Sigmoid colon (tissue), 7 donors: ENCODE measurements around the gene TAOK1. TPM values are rescaled to one million over a fixed set of nuclear protein-coding genes. Genes with fewer than 3 reads are reported as not detected.

Source experiments
- DNase-seq: peaks from one replicate; pipeline ENCODE4 v3.0.0-alpha.2; 2019
- H3K27ac ChIP-seq, 4 donors: fragments of 200-600 bp; sonication (generic); one replicate each; pipeline ENCODE4 v1.5.1; 2016 to 2019; ENCODE audit warnings: mild to moderate bottlenecking in 1 of 4
- H3K27me3 ChIP-seq, 3 donors: fragments of 200-600 bp; sonication (generic); one replicate each; pipeline ENCODE4 v1.5.1; 2019; ENCODE audit warnings: mild to moderate bottlenecking in 1 of 3
- H3K36me3 ChIP-seq, 4 donors: fragments of 200-600 bp; sonication (generic); one replicate each; pipeline ENCODE4 v1.5.1; 2016 to 2019
- H3K4me1 ChIP-seq, 4 donors: fragments of 200-600 bp; sonication (generic); one replicate each; pipeline ENCODE4 v1.5.1; 2017 to 2019
- H3K4me3 ChIP-seq, 4 donors: fragments of 200-600 bp; sonication (generic); one replicate each; pipeline ENCODE4 v1.5.1; 2017 to 2019; ENCODE audit warnings: mild to moderate bottlenecking in 2 of 4, moderate library complexity in 1 of 4
- H3K9me3 ChIP-seq, 4 donors: fragments of 200-600 bp in 3 of 4; sonication (generic) in 3 of 4; one replicate each; pipeline versions ENCODE4 v1.5.1 to v1.6.1; 2013 to 2019
- EP300 ChIP-seq, 4 donors: sonication (generic); formaldehyde crosslinking; IDR thresholded peaks; one replicate each; pipeline ENCODE4 v1.6.1; 2017; ENCODE audit warnings: antibody characterized with exemption in 4 of 4
- POLR2A ChIP-seq, 2 donors: fragments of 450-650 bp; IDR thresholded peaks; one replicate each; pipeline ENCODE4 v1.6.1; 2016; ENCODE audit warnings: antibody characterized with exemption in 2 of 2, mild to moderate bottlenecking in 2 of 2, moderate library complexity in 2 of 2
- POLR2AphosphoS5 ChIP-seq, 4 donors: sonication (generic); formaldehyde crosslinking; IDR thresholded peaks; one replicate each; pipeline ENCODE4 v1.6.1; 2017; ENCODE audit warnings: antibody characterized with exemption in 4 of 4
- WGBS, 2 donors: extraction: QIAGEN DNeasy Blood & Tissue Kit; methylation state at CpG; one replicate each; pipeline ENCODE4 v1.1.7; 2013; 5-methylcytosine and 5-hydroxymethylcytosine counted together
- intact Hi-C: fragments of 100-400 bp; cut with DNase I; formaldehyde crosslinking; loops from one replicate; pipeline ENCODE4 v1.15.1; 2023
- polyA plus RNA-seq, 3 donors: library from polyadenylated mRNA; stranded (reverse); fragments of 200-250 nt; gene quantifications; one replicate each; pipeline ENCODE4 v1.2.3, GENCODE V29; 2013
- total RNA-seq, 4 donors: library from RNA; depleted of rRNA; stranded (reverse); fragments of >200 nt; gene quantifications; one replicate each; pipeline ENCODE4 v1.1.0, GENCODE V29; 2016
- TF ChIP-seq, protein P1 (sequence below), 4 experiments: fragments of 450-650 bp in 3 of 4; fragments of 200-600 bp in 1 of 4; IDR thresholded peaks; one replicate each; pipeline ENCODE4 v1.5.1; 2016 to 2019; ENCODE audit warnings: antibody characterized with exemption in 4 of 4, mild to moderate bottlenecking in 3 of 4, moderate library complexity in 2 of 4
- donor health status: healthy with polysubstance abuse.
- donor health status: Bipolar disorder and iron deficiency.
- donor health status: healthy.

TAOK1 gene
- total and polyA plus RNA-seq, 7 donors = 3.6 to 65.4 (median 46.3) TPM

DNA sequence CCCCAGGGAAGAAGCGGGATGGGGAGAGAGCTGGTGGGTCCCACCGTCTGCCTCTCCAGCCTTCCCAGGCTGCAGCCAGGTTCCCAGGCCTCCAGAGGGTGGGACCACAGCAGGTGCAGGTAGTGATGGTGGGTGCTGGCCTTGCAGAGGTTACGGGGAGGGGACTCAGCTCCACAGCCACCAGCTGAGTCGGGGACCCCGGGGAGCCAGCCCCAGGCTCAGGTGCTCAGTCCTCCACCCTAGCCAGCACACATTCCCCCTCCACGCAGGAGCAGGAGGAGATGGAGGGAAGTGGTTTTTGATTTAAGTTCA is 183.4 kb downstream of the TAOK1 start:
- intact Hi-C loops = no loop called here
- WGBS, 2 donors = 89 to 91% methylated on average over 6 of the region's 6 CpGs
- Histone ChIP-seq H3K9me3 (no peaks in the 10 kb centered on the region), H3K27ac (no peak overlapping the region), H3K4me3 (no peak overlapping the region), H3K36me3 (peaks cover 21 to 51% (median 28%) of the 10 kb centered on the region in 4 donors), H3K4me1 (peaks cover 0 to 52% (median 42%) of the 10 kb centered on the region in 4 donors), H3K27me3 (no peaks in the 10 kb centered on the region)
- peak; percentile 64 for DNase-seq
- TF ChIP-seq EP300 (IDR thresholded peaks at IDR 0.05) = no peak
- no peak for TF ChIP-seq POLR2A (IDR thresholded peaks at IDR 0.05)
- no peak for TF ChIP-seq POLR2AphosphoS5 (IDR thresholded peaks at IDR 0.05)
- TF ChIP-seq, protein P1, sequence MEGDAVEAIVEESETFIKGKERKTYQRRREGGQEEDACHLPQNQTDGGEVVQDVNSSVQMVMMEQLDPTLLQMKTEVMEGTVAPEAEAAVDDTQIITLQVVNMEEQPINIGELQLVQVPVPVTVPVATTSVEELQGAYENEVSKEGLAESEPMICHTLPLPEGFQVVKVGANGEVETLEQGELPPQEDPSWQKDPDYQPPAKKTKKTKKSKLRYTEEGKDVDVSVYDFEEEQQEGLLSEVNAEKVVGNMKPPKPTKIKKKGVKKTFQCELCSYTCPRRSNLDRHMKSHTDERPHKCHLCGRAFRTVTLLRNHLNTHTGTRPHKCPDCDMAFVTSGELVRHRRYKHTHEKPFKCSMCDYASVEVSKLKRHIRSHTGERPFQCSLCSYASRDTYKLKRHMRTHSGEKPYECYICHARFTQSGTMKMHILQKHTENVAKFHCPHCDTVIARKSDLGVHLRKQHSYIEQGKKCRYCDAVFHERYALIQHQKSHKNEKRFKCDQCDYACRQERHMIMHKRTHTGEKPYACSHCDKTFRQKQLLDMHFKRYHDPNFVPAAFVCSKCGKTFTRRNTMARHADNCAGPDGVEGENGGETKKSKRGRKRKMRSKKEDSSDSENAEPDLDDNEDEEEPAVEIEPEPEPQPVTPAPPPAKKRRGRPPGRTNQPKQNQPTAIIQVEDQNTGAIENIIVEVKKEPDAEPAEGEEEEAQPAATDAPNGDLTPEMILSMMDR (IDR thresholded peaks at IDR 0.05) = no peak

DNA sequence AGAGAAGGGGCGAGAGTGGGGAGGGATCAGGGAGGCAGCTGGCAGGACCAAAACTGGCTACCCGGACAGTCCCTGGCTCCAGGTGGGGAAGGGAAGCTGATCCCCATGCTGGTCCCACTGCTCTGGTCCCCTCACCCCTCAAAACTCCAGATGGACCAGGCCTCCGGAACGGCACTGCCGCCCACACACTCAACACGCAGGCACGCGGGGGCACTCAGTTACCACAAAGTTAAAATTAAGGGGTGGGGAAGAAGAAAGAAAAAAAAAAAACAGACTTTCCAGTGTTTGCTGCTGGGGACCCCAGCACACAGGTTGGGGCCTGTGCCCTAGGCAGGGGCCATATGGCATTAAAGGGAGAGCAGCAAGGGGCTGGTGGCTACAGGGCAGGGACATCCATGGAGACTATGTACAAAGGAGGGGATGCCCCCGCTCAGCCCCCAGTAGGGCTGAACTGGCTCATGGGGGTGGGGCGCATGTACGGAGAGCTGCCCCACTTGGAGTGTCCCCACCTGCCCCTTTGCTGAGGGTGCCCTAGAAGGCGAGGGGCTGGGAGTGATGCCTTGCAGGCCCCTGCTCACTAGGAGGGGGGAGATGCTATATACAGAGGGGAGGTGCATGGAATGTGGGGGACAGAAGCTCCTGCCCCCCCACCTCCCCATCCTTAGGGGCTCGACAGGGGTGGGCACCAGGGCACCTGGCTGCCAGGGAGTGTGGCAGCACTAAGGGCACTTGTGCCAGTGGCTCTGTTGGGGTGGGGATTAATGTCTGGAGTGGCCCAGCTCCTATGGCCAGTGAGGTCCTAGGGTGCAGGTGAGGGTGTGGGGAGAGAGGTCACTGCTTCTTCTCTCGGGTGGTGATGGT is 183.9 kb downstream of the TAOK1 start:
- TF ChIP-seq EP300 (IDR thresholded peaks at IDR 0.05) (no peak), POLR2A (IDR thresholded peaks at IDR 0.05) (no peak), POLR2AphosphoS5 (IDR thresholded peaks at IDR 0.05) (no peak)
- TF ChIP-seq, protein P1 (IDR thresholded peaks at IDR 0.05) = no peak
- no peaks in the 10 kb centered on the region for H3K9me3 ChIP-seq
- H3K4me1 ChIP-seq = peaks cover 0 to 48% (median 39%) of the 10 kb centered on the region in 4 donors
- no peaks in the 10 kb centered on the region for H3K27me3 ChIP-seq
- H3K36me3 ChIP-seq = peaks cover 21 to 51% (median 28%) of the 10 kb centered on the region in 4 donors
- peak; percentile 64 for DNase-seq
- intact Hi-C loops = loop anchor here (2.0 kb wide), 1 partner anchor 15 kb away; the partner anchor contains the start of gene GIT1
- no peak overlapping the region for H3K4me3 ChIP-seq
- WGBS, 2 donors = 81 to 87% methylated on average over 14 of the region's 14 CpGs
- no peak overlapping the region for H3K27ac ChIP-seq

DNA sequence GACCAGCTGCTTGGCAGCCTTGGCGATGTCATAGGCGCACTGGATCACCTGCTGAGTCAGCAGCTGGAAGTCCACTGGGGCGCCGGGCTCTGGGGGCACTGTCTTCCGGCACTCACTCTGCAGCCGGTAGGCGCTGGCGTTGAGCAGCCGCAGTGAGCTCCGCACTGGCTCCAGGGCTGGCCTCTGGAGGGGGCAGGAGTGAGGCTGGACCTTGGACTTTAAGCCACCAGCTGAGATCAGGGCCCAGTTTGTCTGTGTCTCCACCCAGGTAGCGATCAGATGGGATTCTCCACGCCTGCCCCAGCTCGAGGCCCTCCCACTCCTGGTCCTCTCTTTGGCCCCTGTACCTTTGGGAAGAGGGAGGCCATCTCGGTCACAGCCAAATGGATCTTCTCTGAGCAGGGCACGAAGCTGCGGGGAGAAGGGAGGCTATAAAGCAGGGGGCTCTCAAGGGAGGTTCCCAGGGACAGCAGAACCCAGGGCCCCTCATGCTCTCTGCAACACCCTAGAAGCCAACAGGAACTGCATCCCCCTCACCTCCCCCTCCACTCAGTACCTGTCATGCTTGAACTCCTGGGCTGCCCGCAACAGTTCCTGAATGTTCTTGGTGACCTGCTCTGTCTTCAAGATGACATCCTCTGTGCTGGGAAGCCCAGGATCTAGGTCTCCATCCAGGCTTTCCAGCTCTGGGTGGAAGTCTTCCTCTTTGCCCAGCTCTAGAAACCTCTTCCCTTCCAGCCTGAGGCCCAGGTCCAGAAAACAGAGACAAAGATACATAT is 184.8 kb downstream of the TAOK1 start:
- WGBS, 2 donors = 24 to 73% methylated on average over 17 of the region's 17 CpGs
- peak; percentile 58 for DNase-seq
- TF ChIP-seq EP300 (IDR thresholded peaks at IDR 0.05) (no peak), POLR2AphosphoS5 (IDR thresholded peaks at IDR 0.05) (no peak), POLR2A (IDR thresholded peaks at IDR 0.05) (no peak)
- TF ChIP-seq, protein P1 (IDR thresholded peaks at IDR 0.05) = no peak
- intact Hi-C loops = loop anchor here (2.0 kb wide), 1 partner anchor 14 kb away; the partner anchor contains the start of gene GIT1
- Histone ChIP-seq H3K27me3 (no peaks in the 10 kb centered on the region), H3K4me1 (peaks cover 0 to 40% (median 32%) of the 10 kb centered on the region in 4 donors), H3K27ac (no peak overlapping the region), H3K4me3 (no peak overlapping the region), H3K36me3 (peaks cover 21 to 51% (median 28%) of the 10 kb centered on the region in 4 donors), H3K9me3 (no peaks in the 10 kb centered on the region)

DNA sequence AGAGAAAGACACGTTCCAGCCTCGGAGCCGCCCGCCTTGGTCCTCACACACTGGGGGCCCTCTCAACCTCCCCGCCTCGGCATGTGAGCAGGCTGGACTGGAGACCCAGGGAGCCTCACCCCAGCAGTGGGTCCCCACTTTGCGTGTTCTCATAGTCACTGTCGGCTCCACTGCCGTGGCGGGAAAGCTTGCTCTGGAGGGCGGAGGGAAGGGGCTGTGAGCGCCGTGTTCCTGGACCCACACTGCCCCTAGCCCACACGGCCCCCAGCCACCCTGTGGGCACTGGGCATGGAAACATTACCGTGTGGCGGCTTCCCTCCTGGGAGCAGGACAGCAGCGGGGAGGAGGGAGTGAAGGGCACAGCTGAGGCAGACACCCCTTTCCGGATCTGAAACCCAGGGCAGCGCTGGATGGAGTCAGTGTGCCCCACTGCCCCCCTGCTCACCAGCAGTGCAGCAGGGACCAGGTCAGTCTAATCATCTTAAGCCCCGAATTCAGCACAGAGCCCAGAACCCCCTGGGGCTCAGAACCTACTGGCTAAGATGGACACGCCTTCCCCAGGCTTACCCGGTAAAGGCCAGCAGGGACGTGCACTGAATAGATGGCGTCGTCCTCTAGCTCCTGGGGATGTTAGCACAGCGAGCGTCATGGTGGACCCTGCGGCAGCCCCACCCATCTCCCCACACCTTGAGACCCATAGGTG is 185.5 kb downstream of the TAOK1 start:
- peaks cover 21 to 51% (median 29%) of the 10 kb centered on the region in 4 donors for H3K36me3 ChIP-seq
- H3K9me3 ChIP-seq = no peaks in the 10 kb centered on the region
- no peak overlapping the region for H3K27ac ChIP-seq
- WGBS, 2 donors = 90 to 92% methylated on average over 28 of the region's 28 CpGs
- no peaks in the 10 kb centered on the region for H3K27me3 ChIP-seq
- peaks cover 0 to 39% (median 32%) of the 10 kb centered on the region in 4 donors for H3K4me1 ChIP-seq
- no peak overlapping the region for H3K4me3 ChIP-seq
- no peak for TF ChIP-seq POLR2AphosphoS5 (IDR thresholded peaks at IDR 0.05)
- no peak for TF ChIP-seq POLR2A (IDR thresholded peaks at IDR 0.05)
- no peak for DNase-seq
- intact Hi-C loops = loop anchor here (2.0 kb wide), 1 partner anchor 13 kb away; the partner anchor contains the start of gene GIT1
